Measurements from ENCODE around the gene RAB3A. TPM values are rescaled to one million over a fixed set of nuclear protein-coding genes. Genes with fewer than 3 reads are reported as not detected.

The RAB3A gene
- total and polyA plus RNA-seq, 2 experiments from 2014 or later: 1.4 to 1.9 TPM

DNA sequence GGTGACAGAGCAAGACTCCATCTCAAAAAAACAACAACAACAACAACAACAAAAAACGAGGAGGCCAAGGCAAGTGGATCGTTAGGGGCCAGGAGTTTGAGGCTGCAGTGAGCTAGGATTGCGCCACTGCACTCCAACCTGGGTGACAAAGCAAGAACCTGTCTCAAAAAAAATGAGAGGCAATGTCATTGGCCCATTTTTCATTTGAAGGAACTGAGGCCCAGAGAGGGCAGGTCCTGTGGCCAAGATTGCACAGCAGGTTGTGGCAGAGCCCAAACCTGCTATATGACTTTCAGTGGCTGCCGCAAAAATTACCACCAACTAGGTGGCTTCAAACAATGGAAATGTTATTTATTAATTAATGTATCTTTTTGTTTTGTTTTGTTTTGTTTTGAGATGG is 45.4 kb downstream of the RAB3A start:
- peaks cover 22% of the 10 kb centered on the region for H3K79me2 ChIP-seq (ENCODE audit: insufficient read depth)
- H3K27me3 ChIP-seq (replicated peaks; ENCODE audit: insufficient read depth): no peaks in the 10 kb centered on the region
- in situ Hi-C loops (cut with MboI): no loop called here
- no peaks in the 10 kb centered on the region for H4K20me1 ChIP-seq (ENCODE audit: insufficient read depth)
- no peaks in the 10 kb centered on the region for H3F3A ChIP-seq (ENCODE audit: insufficient read depth)
- no peak for DNase-seq
- no peak overlapping the region for H3K4me2 ChIP-seq (ENCODE audit: unreplicated experiment)
- no peaks in the 10 kb centered on the region for H3K36me3 ChIP-seq (ENCODE audit: low read depth)
- peaks cover 4% of the 10 kb centered on the region for H3K4me1 ChIP-seq (ENCODE audit: insufficient read depth)
- H3K9me3 ChIP-seq (ENCODE audit: low read depth): no peaks in the 10 kb centered on the region
- no peak overlapping the region for H3K27ac ChIP-seq
- 75 to 78% methylated on average over 4 of the region's 4 CpGs for WGBS, 2 experiments (ENCODE audit: low coverage in 1 of 2, low lambda C conversion rate in 2 of 2, missing lambda C conversion rate in 2 of 2)
- no peak overlapping the region for H3K9ac ChIP-seq
- no peak overlapping the region for H3K4me3 ChIP-seq
- H3K9me2 ChIP-seq (ENCODE audit: insufficient read depth): no peaks in the 10 kb centered on the region
- no peak overlapping the region for H2AFZ ChIP-seq
- TF ChIP-seq EZH2phosphoT487 (IDR thresholded peaks at IDR 0.05; ENCODE audit: insufficient read depth, low read depth) (no peak), EZH2 (IDR thresholded peaks at IDR 0.05; ENCODE audit: insufficient read depth, poor library complexity, severe bottlenecking) (no peak)

DNA sequence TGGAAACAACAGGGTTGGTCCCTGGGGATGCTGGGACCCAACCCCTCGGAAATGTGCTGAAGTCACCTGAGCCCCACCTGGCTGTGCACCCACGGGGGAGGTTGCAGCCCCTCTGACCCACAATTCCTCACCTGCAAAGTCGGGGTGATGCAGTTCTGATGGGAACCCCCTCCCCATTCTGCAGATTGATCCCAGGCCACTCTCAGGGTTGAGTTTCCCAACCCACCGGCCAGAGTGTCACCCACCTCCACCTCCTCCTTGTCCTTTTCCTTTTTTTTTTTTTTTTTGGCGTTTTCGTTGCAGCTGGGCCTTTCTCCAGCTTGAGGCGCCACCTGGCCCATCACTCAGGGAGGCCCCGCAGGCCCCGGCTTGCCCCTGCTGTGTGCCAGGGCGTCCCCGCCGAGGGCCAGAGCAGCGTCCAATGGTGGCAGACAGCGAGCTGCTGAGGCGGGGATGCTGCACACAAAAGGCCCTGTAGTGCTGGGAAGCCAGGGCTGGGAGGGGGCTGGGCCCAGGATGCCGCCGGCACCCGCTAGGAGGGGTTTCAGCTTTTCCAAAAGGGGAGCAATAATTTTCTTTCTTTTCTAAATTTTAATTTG is 46.3 kb downstream of the RAB3A start:
- Histone ChIP-seq H2AFZ (no peak overlapping the region), H3K9ac (0 out of 2 replicates have a peak overlapping the region, but pooled peaks have one; percentile 16), H3K27ac (no peak overlapping the region), H3K4me2 (ENCODE audit: unreplicated experiment) (no peak overlapping the region), H3F3A (ENCODE audit: insufficient read depth) (no peaks in the 10 kb centered on the region), H4K20me1 (ENCODE audit: insufficient read depth) (no peaks in the 10 kb centered on the region), H3K4me3 (no peak overlapping the region), H3K9me3 (ENCODE audit: low read depth) (no peaks in the 10 kb centered on the region), H3K27me3 (replicated peaks; ENCODE audit: insufficient read depth) (no peaks in the 10 kb centered on the region), H3K36me3 (ENCODE audit: low read depth) (no peaks in the 10 kb centered on the region), H3K9me2 (ENCODE audit: insufficient read depth) (no peaks in the 10 kb centered on the region), H3K79me2 (ENCODE audit: insufficient read depth) (peaks cover 24% of the 10 kb centered on the region), H3K4me1 (ENCODE audit: insufficient read depth) (peaks cover 4% of the 10 kb centered on the region)
- 63 to 73% methylated on average over 14 to 18 of the region's 18 CpGs for WGBS, 2 experiments (ENCODE audit: low coverage in 1 of 2, low lambda C conversion rate in 2 of 2, missing lambda C conversion rate in 2 of 2)
- in situ Hi-C loops (cut with MboI): no loop called here
- DNase-seq: no peak
- TF ChIP-seq EZH2phosphoT487 (IDR thresholded peaks at IDR 0.05; ENCODE audit: insufficient read depth, low read depth) (no peak), EZH2 (IDR thresholded peaks at IDR 0.05; ENCODE audit: insufficient read depth, poor library complexity, severe bottlenecking) (no peak)

DNA sequence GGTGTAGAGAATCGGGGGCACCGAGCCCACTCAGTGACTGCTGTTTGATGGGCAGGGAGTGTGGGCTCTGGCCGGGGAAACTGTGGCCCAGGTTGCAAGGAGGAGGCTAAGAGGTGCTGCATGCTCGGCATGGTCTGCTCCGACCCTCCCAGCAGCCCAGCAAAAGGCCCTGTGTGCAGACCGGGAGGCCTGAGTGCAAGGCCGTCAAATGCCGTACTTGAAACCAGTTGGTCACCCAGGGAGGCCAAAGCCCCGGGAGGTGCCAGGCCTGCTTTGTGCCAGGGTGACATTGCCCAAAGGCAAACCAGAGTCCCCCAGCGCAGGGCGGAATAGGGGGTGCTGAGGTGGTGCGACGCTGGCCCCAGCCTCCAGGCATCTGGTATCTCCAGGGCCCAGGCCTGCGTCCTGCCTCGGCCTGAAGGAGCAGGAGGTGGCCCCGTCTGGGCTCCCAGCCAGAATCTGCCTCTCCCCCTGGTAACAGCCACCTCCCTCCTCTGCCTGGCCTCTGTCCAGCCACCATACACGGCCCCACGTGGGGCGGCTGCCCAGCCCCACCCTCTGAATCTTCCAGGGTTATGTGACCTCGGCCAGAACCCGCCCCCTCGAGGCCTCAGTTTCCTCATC is 46.9 kb downstream of the RAB3A start:
- H3K4me2 ChIP-seq (ENCODE audit: unreplicated experiment): no peak overlapping the region
- H3K27ac ChIP-seq: no peak overlapping the region
- in situ Hi-C loops (cut with MboI): no loop called here
- H4K20me1 ChIP-seq (ENCODE audit: insufficient read depth): no peaks in the 10 kb centered on the region
- no peak for TF ChIP-seq EZH2 (IDR thresholded peaks at IDR 0.05; ENCODE audit: insufficient read depth, poor library complexity, severe bottlenecking)
- 0 out of 2 replicates have a peak, but pooled peaks cover under 1% of the 10 kb centered on the region for H3F3A ChIP-seq (ENCODE audit: insufficient read depth)
- peaks cover 4% of the 10 kb centered on the region for H3K4me1 ChIP-seq (ENCODE audit: insufficient read depth)
- DNase-seq: peak; percentile 61
- H3K9ac ChIP-seq: 0 out of 2 replicates have a peak overlapping the region, but pooled peaks have one; percentile 16
- H3K9me3 ChIP-seq (ENCODE audit: low read depth): no peaks in the 10 kb centered on the region
- peaks cover 24% of the 10 kb centered on the region for H3K79me2 ChIP-seq (ENCODE audit: insufficient read depth)
- WGBS, 2 experiments (ENCODE audit: low coverage in 1 of 2, low lambda C conversion rate in 2 of 2, missing lambda C conversion rate in 2 of 2): 56 to 60% methylated on average over 22 of the region's 22 CpGs
- H2AFZ ChIP-seq: no peak overlapping the region
- H3K27me3 ChIP-seq (replicated peaks; ENCODE audit: insufficient read depth): no peaks in the 10 kb centered on the region
- no peak overlapping the region for H3K4me3 ChIP-seq
- H3K9me2 ChIP-seq (ENCODE audit: insufficient read depth): no peaks in the 10 kb centered on the region
- H3K36me3 ChIP-seq (ENCODE audit: low read depth): no peaks in the 10 kb centered on the region

DNA sequence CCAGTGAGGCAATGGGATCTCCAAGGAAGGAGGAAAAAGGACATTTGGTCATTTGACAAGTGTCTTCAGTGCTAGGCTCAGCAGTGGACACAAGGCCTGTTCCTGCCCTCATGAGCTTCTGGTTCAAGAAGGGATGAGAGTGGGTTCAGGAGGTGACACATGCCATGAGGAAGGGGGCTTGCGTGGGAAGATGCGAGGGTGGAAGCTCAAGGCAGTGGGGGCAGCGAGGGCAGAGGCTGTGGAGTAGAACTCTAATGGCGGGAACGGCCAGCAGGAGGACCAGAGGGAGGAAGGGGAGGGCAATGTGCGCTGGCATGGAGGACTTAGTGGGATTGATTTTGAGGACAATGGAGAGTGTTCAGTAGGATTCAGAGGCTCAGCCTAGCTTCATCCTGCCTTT is 47.6 kb downstream of the RAB3A start:
- Histone ChIP-seq H3K4me2 (ENCODE audit: unreplicated experiment) (no peak overlapping the region), H2AFZ (no peak overlapping the region), H3K9ac (no peak overlapping the region), H3F3A (ENCODE audit: insufficient read depth) (peaks cover 7% of the 10 kb centered on the region), H3K79me2 (ENCODE audit: insufficient read depth) (peaks cover 24% of the 10 kb centered on the region), H3K4me1 (ENCODE audit: insufficient read depth) (peaks cover 10% of the 10 kb centered on the region), H4K20me1 (ENCODE audit: insufficient read depth) (no peaks in the 10 kb centered on the region), H3K27me3 (replicated peaks; ENCODE audit: insufficient read depth) (no peaks in the 10 kb centered on the region), H3K27ac (no peak overlapping the region), H3K9me2 (ENCODE audit: insufficient read depth) (no peaks in the 10 kb centered on the region), H3K4me3 (no peak overlapping the region), H3K9me3 (ENCODE audit: low read depth) (no peaks in the 10 kb centered on the region), H3K36me3 (ENCODE audit: low read depth) (no peaks in the 10 kb centered on the region)
- TF ChIP-seq EZH2phosphoT487 (IDR thresholded peaks at IDR 0.05; ENCODE audit: insufficient read depth, low read depth) (no peak), EZH2 (IDR thresholded peaks at IDR 0.05; ENCODE audit: insufficient read depth, poor library complexity, severe bottlenecking) (no peak)
- no peak for DNase-seq
- 93 to 96% methylated on average over 6 of the region's 6 CpGs for WGBS, 2 experiments (ENCODE audit: low coverage in 1 of 2, low lambda C conversion rate in 2 of 2, missing lambda C conversion rate in 2 of 2)
- in situ Hi-C loops (cut with MboI): no loop called here

Measured in GM23248 (cell line).